ENCODE data around the gene RPS6KA4.

RPS6KA4 gene

DNA sequence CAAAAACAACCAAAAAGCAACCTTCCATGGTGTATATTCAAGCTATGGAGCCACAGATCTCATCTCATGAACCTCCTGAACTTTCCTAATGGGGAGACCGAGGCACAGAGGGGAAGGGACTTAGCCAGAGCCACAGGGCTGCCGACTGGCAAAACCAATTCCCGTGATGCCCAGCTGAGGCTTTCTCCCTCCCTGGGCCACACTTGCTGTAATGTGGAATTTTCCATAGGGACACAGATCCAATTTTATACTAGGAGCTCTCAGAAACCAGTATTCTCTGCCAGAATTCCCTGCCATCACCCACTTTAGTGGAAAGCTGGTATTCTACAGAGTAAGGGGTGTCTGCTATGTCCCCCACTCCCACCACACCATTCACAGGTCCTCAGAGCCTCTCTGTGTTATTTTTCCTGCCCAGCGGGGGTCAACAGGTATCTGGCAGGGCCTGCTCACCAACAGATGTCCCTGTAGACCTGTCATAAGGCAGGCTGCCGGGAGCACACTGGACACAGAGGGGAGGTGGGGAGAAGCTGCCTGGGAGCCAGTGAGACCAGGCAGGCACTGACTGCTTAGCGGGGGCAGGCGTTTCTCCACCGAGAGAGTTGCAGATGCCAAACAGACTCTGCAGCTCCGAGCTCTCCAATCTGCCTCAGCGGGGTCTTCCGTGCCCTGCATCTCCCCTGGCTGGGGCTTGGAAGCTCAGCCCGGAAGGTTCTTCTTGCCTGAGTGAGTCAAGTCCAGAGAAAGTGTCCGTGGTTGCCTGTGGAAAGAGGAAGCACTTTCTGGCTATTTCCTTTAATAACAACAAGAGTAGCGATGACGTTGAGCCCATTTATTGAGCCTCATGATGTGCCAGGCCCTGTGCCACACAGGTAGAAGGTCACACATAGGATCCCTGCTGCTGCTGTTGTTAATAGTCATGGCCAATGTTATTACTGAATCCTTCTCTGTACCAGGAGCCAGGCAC lies 26.3 kb downstream of the RPS6KA4 start:
- no peak for DNase-seq (ENCODE audit: low read depth in 2 of 3, low spot score in 1 of 3)

- no peak for DNase-seq (ENCODE audit: low read depth in 2 of 3, low spot score in 1 of 3)
Observed at GRCh38 chr11:64385945-64386704, 27.2 kb downstream of the RPS6KA4 start.

GRCh38 chr11:64387916-64388315 lies 29.0 kb downstream of the RPS6KA4 start:
- no peak for DNase-seq (ENCODE audit: low read depth in 2 of 3, low spot score in 1 of 3)

DNA sequence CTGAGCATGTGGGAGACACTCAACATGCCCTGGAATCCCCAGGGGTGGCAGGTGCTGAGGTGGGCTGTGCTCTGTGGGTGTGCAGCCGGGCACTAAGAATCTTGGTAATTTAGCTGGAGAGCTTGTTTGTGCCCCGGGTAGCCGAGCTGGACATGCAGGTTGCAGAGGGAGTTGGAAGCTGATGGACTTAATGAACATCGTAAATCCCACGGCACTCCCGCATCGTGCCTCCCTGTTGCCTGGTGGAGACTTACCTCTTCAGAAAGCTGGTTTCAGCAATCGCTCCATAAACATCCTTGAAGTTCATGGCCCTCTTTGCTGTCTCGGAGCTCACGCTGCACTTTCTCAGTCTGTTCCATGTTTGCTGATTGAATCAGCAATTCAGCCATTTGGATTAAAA lies 29.9 kb downstream of the RPS6KA4 start:
- DNase-seq (ENCODE audit: low read depth in 2 of 3, low spot score in 1 of 3): no peak

DNA sequence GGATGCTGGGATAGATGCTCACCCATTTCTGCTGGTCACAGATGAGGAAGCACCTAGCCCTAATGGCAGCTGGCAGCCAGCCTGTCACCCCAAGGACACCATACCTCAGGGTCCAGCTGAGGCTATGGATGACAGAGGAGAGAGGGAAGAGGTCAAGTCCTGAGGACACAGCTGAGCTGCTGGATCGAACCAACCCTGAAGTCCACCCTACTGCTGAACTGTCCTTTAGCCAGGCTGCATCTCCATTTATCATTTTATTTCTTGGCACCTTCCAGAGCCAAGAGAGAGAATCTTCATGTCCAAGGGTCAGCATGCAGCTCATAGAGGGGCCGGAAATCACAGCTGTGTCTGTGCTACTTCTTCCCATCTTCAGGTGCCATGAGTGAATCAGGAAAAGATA lies 30.9 kb downstream of the RPS6KA4 start:
- DNase-seq (ENCODE audit: low read depth in 2 of 3, low spot score in 1 of 3): no peak

DNA sequence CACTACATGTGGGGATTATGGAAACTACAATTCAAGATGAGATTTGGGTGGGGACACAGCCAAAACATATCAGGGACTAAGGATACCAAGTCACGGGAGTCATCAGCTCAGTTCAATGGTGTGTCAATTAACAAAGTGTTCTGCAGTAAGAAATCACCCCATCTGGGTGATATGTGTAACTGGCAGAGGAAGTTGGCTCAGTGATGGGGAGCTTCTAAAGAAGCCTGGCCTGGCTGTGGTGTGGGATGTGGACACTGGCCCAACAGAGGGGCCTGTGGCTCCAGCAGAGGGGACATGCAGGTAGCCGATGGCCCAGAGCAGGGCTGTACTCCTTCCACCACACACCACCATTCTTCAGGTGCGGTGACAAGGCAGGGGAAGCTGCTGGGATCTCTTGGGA lies 31.6 kb downstream of the RPS6KA4 start:
- no peak for DNase-seq (ENCODE audit: low read depth in 2 of 3, low spot score in 1 of 3)

- no peak for DNase-seq (ENCODE audit: low read depth in 2 of 3, low spot score in 1 of 3)
Observed at GRCh38 chr11:64391839-64392238, 32.9 kb downstream of the RPS6KA4 start.

- no peak for DNase-seq (ENCODE audit: low read depth in 2 of 3, low spot score in 1 of 3)
Observed at GRCh38 chr11:64395545-64396078, 36.6 kb downstream of the RPS6KA4 start.

- DNase-seq (ENCODE audit: low read depth in 2 of 3, low spot score in 1 of 3): no peak
Observed at GRCh38 chr11:64396079-64396591, 37.2 kb downstream of the RPS6KA4 start.

GRCh38 chr11:64400102-64400501 lies 41.1 kb downstream of the RPS6KA4 start:
- no peak for DNase-seq (ENCODE audit: low read depth in 2 of 3, low spot score in 1 of 3)

GRCh38 chr11:64400667-64401066 lies 41.7 kb downstream of the RPS6KA4 start:
- no peak for DNase-seq (ENCODE audit: low read depth in 2 of 3, low spot score in 1 of 3)

- no peak for DNase-seq (ENCODE audit: low read depth in 2 of 3, low spot score in 1 of 3)
Observed at GRCh38 chr11:64401775-64402174, 42.8 kb downstream of the RPS6KA4 start.

GRCh38 chr11:64403106-64403505 lies 44.1 kb downstream of the RPS6KA4 start:
- no peak for DNase-seq (ENCODE audit: low read depth in 2 of 3, low spot score in 1 of 3)

- DNase-seq (ENCODE audit: low read depth in 2 of 3, low spot score in 1 of 3): no peak
Observed at GRCh38 chr11:64406221-64406946, 47.4 kb downstream of the RPS6KA4 start.

DNA sequence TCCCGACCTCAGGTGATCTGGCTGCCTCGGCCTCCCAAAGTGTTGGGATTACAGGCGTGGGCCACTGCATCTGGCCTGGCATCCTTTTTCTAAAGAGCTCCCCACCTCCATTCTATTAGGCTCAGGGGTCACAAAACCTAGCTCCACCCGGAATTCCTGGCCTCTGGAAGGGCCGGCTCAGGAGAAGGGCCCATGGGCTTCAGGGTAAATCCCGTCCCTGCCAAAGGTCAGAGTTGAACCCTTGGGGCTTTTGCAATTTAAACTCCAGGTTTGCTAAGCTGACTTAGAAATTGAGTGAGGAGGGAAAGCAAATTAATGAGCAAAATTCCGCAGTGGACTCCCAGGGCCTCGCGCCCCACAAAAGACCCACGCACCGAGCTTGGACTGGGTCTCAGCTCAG lies 48.3 kb downstream of the RPS6KA4 start:
- no peak for DNase-seq (ENCODE audit: low read depth in 2 of 3, low spot score in 1 of 3)

DNA sequence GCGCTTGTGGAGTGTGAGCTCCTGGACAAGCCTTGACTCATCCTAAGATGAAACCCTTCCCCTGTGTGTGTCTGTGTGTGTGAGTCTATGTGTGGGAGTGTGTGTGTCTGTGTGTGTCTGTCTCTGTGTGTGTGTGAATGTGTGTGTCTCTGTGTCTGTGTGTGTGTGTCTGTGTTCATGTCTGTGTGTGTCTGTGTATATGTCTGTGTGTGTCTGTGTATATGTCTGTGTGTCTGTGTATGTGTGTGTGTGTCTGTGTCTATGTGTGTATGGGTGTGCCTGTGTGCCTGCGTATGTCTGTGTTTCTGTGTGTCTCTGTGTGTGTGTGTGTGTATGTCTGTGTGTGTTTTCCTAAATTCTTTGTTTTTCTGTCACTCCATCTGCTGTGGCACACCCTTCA lies 48.7 kb downstream of the RPS6KA4 start:
- no peak for DNase-seq (ENCODE audit: low read depth in 2 of 3, low spot score in 1 of 3)

- DNase-seq (ENCODE audit: low read depth in 2 of 3, low spot score in 1 of 3): no peak
Observed at GRCh38 chr11:64409278-64409677, 50.3 kb downstream of the RPS6KA4 start.

- DNase-seq (ENCODE audit: low read depth in 2 of 3, low spot score in 1 of 3): no peak
Observed at GRCh38 chr11:64409707-64410403, 50.9 kb downstream of the RPS6KA4 start.

GRCh38 chr11:64410404-64410734 lies 51.4 kb downstream of the RPS6KA4 start:
- DNase-seq (ENCODE audit: low read depth in 2 of 3, low spot score in 1 of 3): no peak

DNA sequence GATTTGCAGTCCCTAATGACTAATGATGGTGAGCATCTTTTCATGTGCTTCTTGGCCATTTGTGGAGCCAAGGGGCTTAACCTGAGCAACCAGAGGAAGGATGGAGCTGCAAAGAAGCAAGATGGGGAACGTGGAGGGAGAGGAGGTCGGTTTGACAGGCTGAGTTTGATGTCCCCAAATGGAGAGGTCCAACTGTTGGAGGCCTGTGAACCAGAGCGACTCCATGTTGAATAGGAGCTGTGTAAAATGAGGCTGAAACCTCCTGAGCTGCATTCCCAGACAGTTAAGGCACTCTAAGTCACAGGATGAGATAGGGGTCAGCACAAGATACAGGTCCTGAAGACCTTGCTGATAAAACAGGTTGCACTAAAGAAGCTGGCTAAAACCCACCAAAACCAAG lies 54.5 kb downstream of the RPS6KA4 start:
- DNase-seq (ENCODE audit: low read depth in 2 of 3, low spot score in 1 of 3): no peak

DNA sequence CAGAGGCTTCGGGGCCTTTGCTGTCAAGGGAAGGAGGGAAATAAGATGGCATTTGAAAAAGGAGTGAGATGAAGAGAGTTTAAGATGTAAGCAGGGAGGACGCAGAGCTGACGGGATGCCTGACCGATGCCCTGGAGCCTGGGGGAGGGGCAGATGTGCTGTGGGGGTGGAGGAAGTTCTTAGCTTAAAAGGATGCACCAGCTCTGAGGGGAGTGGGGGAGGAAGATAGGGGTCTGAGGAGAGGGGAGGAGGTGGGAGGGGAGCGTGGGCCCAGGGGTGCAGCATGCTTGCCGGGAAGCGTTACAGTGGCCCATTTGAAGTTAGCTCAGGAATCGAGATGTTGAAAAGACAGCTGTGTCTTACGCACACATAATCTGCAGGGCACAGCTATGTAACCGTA lies 56.3 kb downstream of the RPS6KA4 start:
- no peak for DNase-seq (ENCODE audit: low read depth in 2 of 3, low spot score in 1 of 3)

All from stimulated activated CD4-positive, alpha-beta T cell treated with anti-CD3 and anti-CD28 coated beads, Interleukin-12 subunit alpha, Interleukin-12 subunit beta, amount 100 ng/mL, for 48 hours (primary cell).